K562 (cell line): ENCODE measurements around the gene PRPF8. TPM values are rescaled to one million over a fixed set of nuclear protein-coding genes. Genes with fewer than 3 reads are reported as not detected.

ENCODE experiments used
- ARID4B ChIP-seq: sonication (generic); formaldehyde crosslinking; IDR thresholded peaks from 2 replicates; pipeline ENCODE4 v1.8.0; 2022; ENCODE audit warnings: mild to moderate bottlenecking, missing genetic modification reagents
- BCLAF1 ChIP-seq, 2 experiments: fragments of 450-650 bp in 1 of 2; IDR thresholded peaks; 2 replicates each; pipeline ENCODE4 v1.6.1; 2011 to 2017; ENCODE audit warnings: low read depth in 2 of 2, antibody characterized with exemption in 1 of 2, borderline replicate concordance in 1 of 2, low read length in 1 of 2, mild to moderate bottlenecking in 1 of 2, mixed read lengths in 1 of 2; ENCODE audit not compliant: control insufficient read depth in 1 of 2
- FOXA3 ChIP-seq, 2 experiments: fragments of 450-650 bp in 1 of 2; sonication (generic) in 1 of 2; formaldehyde crosslinking; IDR thresholded peaks in 1 of 2; conservative IDR thresholded peaks in 1 of 2; 2 replicates each; pipeline versions ENCODE4 v1.4.0 to v1.8.0; 2020 to 2022; ENCODE audit warnings: mild to moderate bottlenecking in 2 of 2, missing genetic modification reagents in 1 of 2
- HNRNPH1 ChIP-seq: fragments of 200-400 bp; formaldehyde crosslinking; optimal IDR thresholded peaks from 2 replicates; pipeline ENCODE3; 2017; ENCODE audit warnings: low read depth, mild to moderate bottlenecking, low read length, moderate library complexity
- NFYB ChIP-seq: IDR thresholded peaks from 2 replicates; pipeline ENCODE4 v1.6.1; 2011; ENCODE audit warnings: mild to moderate bottlenecking, moderate library complexity; ENCODE audit not compliant: insufficient read length; ENCODE audit errors: extremely low read depth
- SAFB ChIP-seq: fragments of 200-400 bp; formaldehyde crosslinking; IDR thresholded peaks from 2 replicates; pipeline ENCODE4 v1.6.1; 2017; ENCODE audit warnings: low read depth, low read length, borderline replicate concordance
- ZNF217 ChIP-seq: sonication (generic); formaldehyde crosslinking; IDR thresholded peaks from 2 replicates; pipeline ENCODE4 v1.8.0; 2022; ENCODE audit warnings: mild to moderate bottlenecking, missing genetic modification reagents
- ZNF655 ChIP-seq: fragments of 250-450 bp; sonication (Bioruptor Pico); IDR thresholded peaks from 2 replicates; pipeline ENCODE4 v1.5.0; 2021
- ZNF75A ChIP-seq: fragments of 450-650 bp; formaldehyde crosslinking; IDR thresholded peaks from 2 replicates; pipeline ENCODE4 v1.4.0; 2020; ENCODE audit warnings: mild to moderate bottlenecking
- ZNF77 ChIP-seq: fragments of 250-450 bp; sonication (Bioruptor Pico); IDR thresholded peaks from 2 replicates; pipeline ENCODE4 v1.5.0; 2020
- polyA plus RNA-seq, 8 experiments: library from polyadenylated mRNA; depleted of rRNA in 4 of 8; stranded (reverse) in 5 of 8; unstranded in 3 of 8; fragments of >200 nt; fragmentation: Nextera tagmentation in 2 of 8; fragmentation: Illumina TruSeq in 1 of 8; extraction: Ambion mirVana in 2 of 8; extraction: Trizol in 1 of 8; gene quantifications; 2 replicates each; pipeline versions ENCODE4 v1.2.1 to v1.2.3, GENCODE V29; 2011 to 2014; ENCODE audit warnings: inconsistent platforms in 1 of 8, missing spikeins in 1 of 8
- total RNA-seq, 7 experiments: library from RNA; depleted of rRNA in 6 of 7; stranded (reverse); fragments of >200 nt in 6 of 7; fragmentation: Illumina TruSeq in 2 of 7; extraction: Trizol in 2 of 7; gene quantifications; 2 replicates each; pipeline versions ENCODE4 v1.2.1 to v1.2.3, GENCODE V29; 2011 to 2021; ENCODE audit warnings: low replicate concordance in 1 of 7

The PRPF8 gene
- total and polyA plus RNA-seq, 9 of the 15 experiments (the other 6 are each of a cell fraction or from before 2014, with no cell fraction given) = 64.3 to 294 (median 85.9) TPM

- TF ChIP-seq BCLAF1 (IDR thresholded peaks at IDR 0.05; ENCODE audit: borderline replicate concordance in 1 of 2, control insufficient read depth in 1 of 2, low read depth in 2 of 2, low read length in 1 of 2) (no peak), ZNF75A (no peak), ZNF77 (CRISPR knock-in tag) (no peak), HNRNPH1 (no peak), SAFB (peak; percentile 59; the same call in 1 of the 2 replicates), ZNF655 (CRISPR knock-in tag) (no peak), ZNF217 (CRISPR knock-in tag) (no peak), FOXA3 (CRISPR knock-in tag; conservative IDR thresholded peaks at IDR 0.05 in 1 of 2, IDR thresholded peaks at IDR 0.05 in 1 of 2) (no peak), ARID4B (CRISPR knock-in tag) (peak; percentile 43; the same call in 1 of the 2 replicates), NFYB (no peak)
Measured at GRCh38 chr17:1648173-1648962, 36.3 kb downstream of the PRPF8 start (continued).
